HG03457 (cell line): ENCODE data around the gene NT5C1B.

Experiments used
- ATAC-seq: cut with Tn5 transposase; IDR thresholded peaks from one replicate; pipeline ENCODE4 v1.9.1; 2021; ENCODE audit warnings: moderate number of reproducible peaks; ENCODE audit not compliant: unreplicated experiment

The NT5C1B gene

GRCh38 chr2:18552351-18553077 is 36.9 kb downstream of the NT5C1B start:
- no peak for ATAC-seq

- no peak for ATAC-seq
Observed at GRCh38 chr2:18551623-18552022, 37.7 kb downstream of the NT5C1B start.

- ATAC-seq: no peak
Observed at GRCh38 chr2:18551169-18551568, 38.2 kb downstream of the NT5C1B start.

- ATAC-seq: no peak
Observed at GRCh38 chr2:18550433-18550832, 38.9 kb downstream of the NT5C1B start.

GRCh38 chr2:18549083-18549482 is 40.3 kb downstream of the NT5C1B start:
- no peak for ATAC-seq

GRCh38 chr2:18548621-18549020 is 40.7 kb downstream of the NT5C1B start:
- ATAC-seq: no peak

GRCh38 chr2:18546567-18546966 is 42.8 kb downstream of the NT5C1B start:
- no peak for ATAC-seq

- no peak for ATAC-seq
Observed at GRCh38 chr2:18545384-18545783, 44.0 kb downstream of the NT5C1B start.

GRCh38 chr2:18544171-18544570 is 45.2 kb downstream of the NT5C1B start:
- ATAC-seq: no peak

GRCh38 chr2:18540872-18541271 is 48.5 kb downstream of the NT5C1B start:
- no peak for ATAC-seq

GRCh38 chr2:18536697-18537096 is 52.7 kb downstream of the NT5C1B start:
- no peak for ATAC-seq

- ATAC-seq: no peak
Observed at GRCh38 chr2:18536100-18536499, 53.3 kb downstream of the NT5C1B start.

GRCh38 chr2:18531194-18531593 is 58.2 kb downstream of the NT5C1B start:
- no peak for ATAC-seq

- ATAC-seq: no peak
Observed at GRCh38 chr2:18527822-18528221, 61.5 kb downstream of the NT5C1B start.

- no peak for ATAC-seq
Observed at GRCh38 chr2:18527326-18527725, 62.0 kb downstream of the NT5C1B start.

- no peak for ATAC-seq
Observed at GRCh38 chr2:18526429-18526828, 62.9 kb downstream of the NT5C1B start.

GRCh38 chr2:18525852-18526251 is 63.5 kb downstream of the NT5C1B start:
- ATAC-seq: no peak

- no peak for ATAC-seq
Observed at GRCh38 chr2:18525236-18525635, 64.1 kb downstream of the NT5C1B start.

GRCh38 chr2:18522484-18523146 is 66.8 kb downstream of the NT5C1B start:
- no peak for ATAC-seq

- ATAC-seq: peak; percentile 79
Observed at GRCh38 chr2:18520451-18521425, 68.6 kb downstream of the NT5C1B start.

- no peak for ATAC-seq
Observed at GRCh38 chr2:18519914-18520450, 69.4 kb downstream of the NT5C1B start.
